HAP-1 (cell line): ENCODE data around the gene XRCC5.

Source experiments
- DNase-seq, 2 experiments: peaks; one replicate each; pipeline ENCODE4 v3.0.0-alpha.2; 2016 to 2020; ENCODE audit warnings: low spot score in 2 of 2
- H3K27me3 ChIP-seq: fragments of 250-450 bp; sonication (Bioruptor Pico); 2 replicates; pipeline ENCODE4 v1.5.1; 2020; ENCODE audit warnings: low read depth, mild to moderate bottlenecking, moderate library complexity
- H3K36me3 ChIP-seq: fragments of 250-450 bp; sonication (Bioruptor Pico); replicated peaks from 2 replicates; pipeline ENCODE4 v1.5.1; 2020; ENCODE audit warnings: mild to moderate bottlenecking
- H3K4me1 ChIP-seq: fragments of 250-450 bp; sonication (Bioruptor Pico); 2 replicates; pipeline ENCODE4 v1.5.1; 2020; ENCODE audit warnings: mild to moderate bottlenecking
- H3K4me3 ChIP-seq: fragments of 250-450 bp; sonication (Bioruptor Pico); 2 replicates; pipeline ENCODE4 v1.5.1; 2020; ENCODE audit warnings: mild to moderate bottlenecking, moderate library complexity
- H3K9me3 ChIP-seq: fragments of 250-450 bp; sonication (Bioruptor Pico); 2 replicates; pipeline ENCODE4 v1.5.1; 2020; ENCODE audit warnings: mild to moderate bottlenecking, moderate library complexity
- in situ Hi-C: fragments of 300-500 bp; cut with MboI; formaldehyde crosslinking; loops from 3 replicates; pipeline ENCODE4 v1.14.3; 2020; ENCODE audit warnings: low sequenced_read_pairs, inconsistent platforms, mixed read lengths

XRCC5 gene

GRCh38 chr2:216144372-216144771 is 35.2 kb downstream of the XRCC5 start:
- Histone ChIP-seq H3K36me3 (peaks cover 94% of the 10 kb centered on the region), H3K27me3 (no peaks in the 10 kb centered on the region), H3K9me3 (no peaks in the 10 kb centered on the region), H3K4me1 (peaks cover 11% of the 10 kb centered on the region), H3K4me3 (no peak overlapping the region)
- no peak for DNase-seq
- in situ Hi-C loops, result no loop called here

- Histone ChIP-seq H3K4me3 (no peak overlapping the region), H3K9me3 (no peaks in the 10 kb centered on the region), H3K4me1 (peaks cover 11% of the 10 kb centered on the region), H3K36me3 (peaks cover 94% of the 10 kb centered on the region), H3K27me3 (no peaks in the 10 kb centered on the region)
- DNase-seq, result no peak
- in situ Hi-C loops, result no loop called here
These were observed 35.7 kb downstream of the XRCC5 start for GRCh38 chr2:216144857-216145256.

- in situ Hi-C loops, result no loop called here
- Histone ChIP-seq H3K27me3 (no peaks in the 10 kb centered on the region), H3K36me3 (peaks cover 96% of the 10 kb centered on the region), H3K9me3 (no peaks in the 10 kb centered on the region), H3K4me3 (no peak overlapping the region), H3K4me1 (peaks cover 11% of the 10 kb centered on the region)
- no peak for DNase-seq
These were observed 37.4 kb downstream of the XRCC5 start for GRCh38 chr2:216146573-216146972.

GRCh38 chr2:216147172-216148131 is 38.3 kb downstream of the XRCC5 start:
- in situ Hi-C loops, result no loop called here
- no peak overlapping the region for H3K4me3 ChIP-seq
- H3K4me1 ChIP-seq, result peaks cover 11% of the 10 kb centered on the region
- no peak for DNase-seq
- no peaks in the 10 kb centered on the region for H3K9me3 ChIP-seq
- H3K36me3 ChIP-seq, result peaks cover 94% of the 10 kb centered on the region
- no peaks in the 10 kb centered on the region for H3K27me3 ChIP-seq

DNA sequence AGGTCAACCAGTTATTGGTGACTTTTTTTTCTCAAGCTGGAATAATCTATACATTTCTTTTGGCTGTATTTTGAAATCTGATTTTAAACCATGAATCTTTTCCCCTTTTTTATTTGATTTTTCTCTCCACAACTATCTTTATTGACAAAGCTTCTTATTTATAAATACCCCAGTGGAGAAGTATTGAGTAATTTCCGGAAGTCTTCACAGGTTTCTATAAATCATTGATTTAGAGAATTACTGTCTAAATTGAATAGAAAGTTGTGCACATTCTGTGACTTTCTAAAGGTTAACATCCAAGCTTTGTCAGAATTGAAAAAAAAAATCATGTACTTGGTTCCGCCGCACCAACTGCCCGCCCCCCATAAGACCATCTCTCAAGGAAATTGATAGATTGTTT is 39.8 kb downstream of the XRCC5 start:
- Histone ChIP-seq H3K4me3 (no peak overlapping the region), H3K9me3 (no peaks in the 10 kb centered on the region), H3K4me1 (peaks cover 11% of the 10 kb centered on the region), H3K36me3 (peaks cover 95% of the 10 kb centered on the region), H3K27me3 (no peaks in the 10 kb centered on the region)
- in situ Hi-C loops, result no loop called here
- DNase-seq, result no peak

- in situ Hi-C loops, result no loop called here
- H3K27me3 ChIP-seq, result no peaks in the 10 kb centered on the region
- peaks cover 11% of the 10 kb centered on the region for H3K4me1 ChIP-seq
- H3K4me3 ChIP-seq, result no peak overlapping the region
- DNase-seq, result no peak
- H3K9me3 ChIP-seq, result no peaks in the 10 kb centered on the region
- H3K36me3 ChIP-seq, result peaks cover 95% of the 10 kb centered on the region
These were observed 40.6 kb downstream of the XRCC5 start for GRCh38 chr2:216149741-216150140.

DNA sequence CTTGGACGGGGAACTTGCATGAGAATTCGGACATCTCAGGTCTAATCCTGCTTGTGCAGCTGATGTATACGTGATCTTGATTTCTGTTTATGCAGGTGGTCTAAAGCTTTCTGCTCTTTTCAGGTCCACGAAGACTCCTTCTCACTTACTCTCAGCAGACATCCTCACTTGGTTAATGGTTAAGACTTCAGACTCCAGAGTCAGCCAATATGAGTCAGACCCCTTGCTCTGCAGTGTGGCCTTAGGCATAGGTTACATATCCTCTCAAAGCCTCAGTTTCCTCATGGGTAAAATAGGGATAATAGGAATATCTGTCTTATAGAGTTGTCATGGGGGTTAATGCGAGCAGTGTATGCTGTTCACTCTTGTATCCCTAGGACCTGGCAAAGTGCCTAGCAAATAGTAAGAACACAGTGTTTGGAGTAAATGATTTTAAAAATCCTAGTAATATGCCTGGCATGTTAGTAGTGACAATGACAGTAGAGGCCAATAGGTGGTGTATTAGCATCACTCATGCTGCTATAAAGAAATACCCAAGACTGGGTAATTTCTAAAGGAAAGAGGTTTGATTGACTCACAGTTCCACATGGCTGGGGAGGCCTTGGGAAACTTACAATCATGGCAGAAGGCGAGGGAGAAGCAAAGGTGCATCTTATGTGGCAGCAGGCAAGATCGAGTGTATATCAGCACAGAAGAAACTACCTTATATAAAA is 42.3 kb downstream of the XRCC5 start:
- Histone ChIP-seq H3K4me1 (no peaks in the 10 kb centered on the region), H3K4me3 (no peak overlapping the region), H3K36me3 (peaks cover 93% of the 10 kb centered on the region), H3K9me3 (no peaks in the 10 kb centered on the region), H3K27me3 (no peaks in the 10 kb centered on the region)
- no peak for DNase-seq
- in situ Hi-C loops, result no loop called here

DNA sequence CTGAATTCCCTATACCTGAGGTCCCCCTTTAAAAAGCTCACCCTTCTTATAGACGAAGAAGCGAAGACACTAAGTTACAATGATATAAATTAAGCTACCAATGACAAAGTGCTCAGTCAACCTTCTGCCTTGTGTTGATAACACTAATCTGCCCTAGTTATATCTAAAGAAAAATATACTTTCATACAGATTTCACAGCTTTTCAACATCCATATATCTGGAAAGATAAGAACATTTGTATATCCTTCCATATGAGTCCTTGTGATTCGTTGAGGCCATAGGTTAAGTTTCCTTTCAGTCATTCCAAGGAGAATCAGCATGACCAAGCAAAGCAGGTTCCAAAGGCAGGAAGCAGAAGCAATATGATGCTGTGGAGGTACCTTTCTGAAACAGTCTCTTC is 46.8 kb downstream of the XRCC5 start:
- no peak overlapping the region for H3K4me3 ChIP-seq
- in situ Hi-C loops, result no loop called here
- H3K27me3 ChIP-seq, result no peaks in the 10 kb centered on the region
- DNase-seq, result no peak
- H3K9me3 ChIP-seq, result no peaks in the 10 kb centered on the region
- H3K36me3 ChIP-seq, result peaks cover 84% of the 10 kb centered on the region
- 0 out of 2 replicates have a peak, but pooled peaks cover 2% of the 10 kb centered on the region for H3K4me1 ChIP-seq

GRCh38 chr2:216156822-216157221 is 47.7 kb downstream of the XRCC5 start:
- Histone ChIP-seq H3K27me3 (no peaks in the 10 kb centered on the region), H3K4me3 (no peak overlapping the region), H3K36me3 (peaks cover 84% of the 10 kb centered on the region), H3K9me3 (no peaks in the 10 kb centered on the region), H3K4me1 (0 out of 2 replicates have a peak, but pooled peaks cover 2% of the 10 kb centered on the region)
- in situ Hi-C loops, result no loop called here
- no peak for DNase-seq

DNA sequence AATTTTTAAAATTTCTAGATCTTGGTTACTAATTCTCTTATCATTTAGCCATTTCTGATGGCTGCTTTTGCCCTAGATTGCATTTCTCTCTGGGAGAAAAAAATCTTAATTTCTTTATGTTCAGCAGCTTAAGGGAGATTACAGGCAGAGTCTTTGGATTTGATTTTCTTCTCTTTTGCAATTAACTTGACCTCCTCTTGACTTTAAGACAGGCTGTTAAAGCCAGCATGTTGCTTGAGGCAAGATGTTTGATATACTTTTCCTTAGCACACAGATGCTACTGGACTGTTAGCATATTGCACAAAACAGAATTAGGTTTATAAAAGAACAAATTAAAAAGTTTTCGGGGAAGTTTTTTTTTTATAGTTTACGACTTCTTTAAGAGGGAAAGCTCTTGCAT is 50.0 kb downstream of the XRCC5 start:
- DNase-seq, result no peak
- Histone ChIP-seq H3K36me3 (peaks cover 85% of the 10 kb centered on the region), H3K4me3 (no peak overlapping the region), H3K9me3 (no peaks in the 10 kb centered on the region), H3K27me3 (no peaks in the 10 kb centered on the region), H3K4me1 (0 out of 2 replicates have a peak, but pooled peaks cover 2% of the 10 kb centered on the region)
- in situ Hi-C loops, result no loop called here

- no peak for DNase-seq
- Histone ChIP-seq H3K27me3 (no peaks in the 10 kb centered on the region), H3K4me1 (0 out of 2 replicates have a peak, but pooled peaks cover 2% of the 10 kb centered on the region), H3K4me3 (no peak overlapping the region), H3K9me3 (no peaks in the 10 kb centered on the region), H3K36me3 (peaks cover 85% of the 10 kb centered on the region)
- in situ Hi-C loops, result no loop called here
These were observed 50.5 kb downstream of the XRCC5 start for GRCh38 chr2:216159646-216160045.

GRCh38 chr2:216160786-216161185 is 51.6 kb downstream of the XRCC5 start:
- in situ Hi-C loops, result no loop called here
- Histone ChIP-seq H3K4me3 (no peak overlapping the region), H3K9me3 (no peaks in the 10 kb centered on the region), H3K27me3 (no peaks in the 10 kb centered on the region), H3K36me3 (peaks cover 87% of the 10 kb centered on the region), H3K4me1 (0 out of 2 replicates have a peak, but pooled peaks cover 2% of the 10 kb centered on the region)
- no peak for DNase-seq

DNA sequence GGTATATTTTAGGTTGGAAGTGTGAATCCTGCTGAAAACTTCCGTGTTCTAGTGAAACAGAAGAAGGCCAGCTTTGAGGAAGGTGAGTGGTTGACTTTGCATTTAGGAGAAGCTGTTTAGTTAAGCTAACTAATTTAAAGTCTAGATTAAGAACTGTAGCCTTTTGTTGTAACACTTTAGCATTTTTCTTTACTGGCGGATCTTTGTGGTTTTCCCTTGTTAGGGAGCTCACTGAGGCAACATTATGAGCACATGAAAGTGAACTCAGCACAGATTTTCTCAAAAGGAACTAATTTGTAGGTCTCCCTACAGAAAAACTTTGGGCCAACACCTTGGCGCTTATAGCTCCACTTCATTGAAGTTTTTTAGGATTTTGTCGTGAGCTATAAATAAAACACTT is 52.8 kb downstream of the XRCC5 start:
- Histone ChIP-seq H3K4me3 (no peak overlapping the region), H3K27me3 (no peaks in the 10 kb centered on the region), H3K9me3 (no peaks in the 10 kb centered on the region), H3K36me3 (peaks cover 87% of the 10 kb centered on the region), H3K4me1 (0 out of 2 replicates have a peak, but pooled peaks cover 2% of the 10 kb centered on the region)
- no peak for DNase-seq
- in situ Hi-C loops, result no loop called here

GRCh38 chr2:216163518-216163917 is 54.4 kb downstream of the XRCC5 start:
- 0 out of 2 replicates have a peak, but pooled peaks cover 1% of the 10 kb centered on the region for H3K4me1 ChIP-seq
- no peaks in the 10 kb centered on the region for H3K27me3 ChIP-seq
- no peaks in the 10 kb centered on the region for H3K9me3 ChIP-seq
- no peak overlapping the region for H3K4me3 ChIP-seq
- H3K36me3 ChIP-seq, result peaks cover 96% of the 10 kb centered on the region
- in situ Hi-C loops, result no loop called here
- no peak for DNase-seq
